SIG-M5 (cell line): ENCODE measurements around the gene PHF2.

ENCODE experiments used
- DNase-seq: peaks from one replicate; lab custom pipeline; 2025; lab: John Stamatoyannopoulos, UW

Gene PHF2

DNA sequence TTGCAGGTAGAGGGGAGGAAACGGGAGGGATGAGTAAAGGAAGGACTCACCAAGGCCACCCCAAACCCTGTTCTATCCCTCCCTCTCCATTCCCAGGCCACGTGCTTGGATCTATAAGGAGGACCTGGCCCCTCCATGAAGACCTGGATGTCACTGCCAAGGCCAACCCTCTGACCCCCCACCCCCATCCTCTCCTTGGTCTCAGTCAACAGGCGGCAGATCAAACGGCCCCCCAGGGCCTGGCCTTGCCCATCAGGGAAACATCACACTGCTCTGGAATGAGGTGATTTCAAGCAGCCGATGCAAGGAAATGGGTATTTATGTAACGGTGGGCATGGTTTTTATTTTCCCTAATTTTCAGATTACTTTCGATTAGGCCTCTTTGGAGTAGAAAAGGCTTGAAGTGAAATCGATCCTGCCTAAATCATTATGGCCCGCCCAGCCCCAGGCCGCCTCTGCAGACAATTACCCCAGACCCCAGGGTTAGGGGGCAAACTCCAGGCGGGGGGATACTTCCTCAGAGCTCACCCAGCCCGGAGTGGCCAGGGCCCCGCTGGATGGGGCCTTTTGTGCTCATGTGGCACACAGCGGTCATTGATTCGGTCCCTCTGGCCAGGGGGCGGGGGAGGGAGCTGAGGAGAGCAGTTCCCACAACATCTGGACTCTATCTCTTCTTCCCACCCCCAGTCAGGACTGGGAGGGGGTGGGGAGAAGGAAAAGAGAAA lies 125.3 kb downstream of the PHF2 start:
- no peak for DNase-seq

DNA sequence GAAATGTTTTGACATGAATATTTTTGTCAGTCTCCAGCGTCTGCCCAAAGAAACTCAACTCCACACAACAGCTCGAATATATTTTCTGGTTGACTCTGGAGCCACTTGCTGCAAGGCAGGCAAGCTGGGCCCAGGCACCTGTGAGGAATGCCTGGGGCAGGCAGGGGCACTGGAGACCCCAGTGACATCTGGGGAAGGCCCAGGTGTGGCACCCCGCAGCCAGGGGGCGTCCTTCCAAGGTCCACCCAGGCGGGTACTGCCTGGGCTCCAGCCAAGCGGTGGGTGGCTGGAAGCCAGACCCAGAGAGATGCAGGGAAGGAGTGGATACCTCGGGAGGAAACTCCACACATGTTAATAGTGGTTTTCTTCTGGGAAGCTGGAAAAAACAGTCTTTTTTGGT lies 125.9 kb downstream of the PHF2 start:
- DNase-seq, result no peak

DNA sequence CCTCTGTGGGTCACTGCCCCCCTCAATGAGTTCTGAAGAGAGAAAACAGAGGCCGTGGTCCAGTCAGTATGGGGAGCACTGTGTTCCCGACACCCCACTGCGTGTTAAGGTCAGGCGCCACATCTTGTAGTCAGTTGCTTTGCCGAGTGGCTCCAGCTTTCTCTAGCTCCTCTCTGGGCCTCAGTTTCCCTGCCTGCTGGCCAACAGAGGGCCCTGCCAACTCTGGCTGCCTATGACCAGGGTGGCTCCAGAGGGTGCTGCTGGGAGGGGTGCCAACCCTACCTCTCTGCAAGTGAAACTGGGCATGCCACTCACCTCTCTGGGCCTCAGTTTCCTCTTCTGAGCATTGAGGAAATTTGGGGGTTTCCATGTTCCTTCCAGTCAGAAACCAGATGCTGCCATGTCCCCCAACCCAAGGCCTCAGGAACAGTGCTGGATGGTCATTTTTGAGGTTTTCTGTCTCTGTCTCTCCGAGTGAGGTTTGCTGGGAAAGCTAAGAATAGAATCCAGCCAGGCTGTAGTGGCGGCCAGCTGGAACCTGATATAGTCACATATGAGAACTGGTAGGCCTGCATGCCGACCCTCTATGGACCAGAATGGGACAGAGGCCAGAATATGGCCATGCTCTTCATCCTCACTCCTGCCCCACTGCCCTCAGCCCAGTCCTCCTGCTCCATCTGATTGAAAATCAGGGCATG lies 132.1 kb downstream of the PHF2 start:
- DNase-seq, result no peak

DNA sequence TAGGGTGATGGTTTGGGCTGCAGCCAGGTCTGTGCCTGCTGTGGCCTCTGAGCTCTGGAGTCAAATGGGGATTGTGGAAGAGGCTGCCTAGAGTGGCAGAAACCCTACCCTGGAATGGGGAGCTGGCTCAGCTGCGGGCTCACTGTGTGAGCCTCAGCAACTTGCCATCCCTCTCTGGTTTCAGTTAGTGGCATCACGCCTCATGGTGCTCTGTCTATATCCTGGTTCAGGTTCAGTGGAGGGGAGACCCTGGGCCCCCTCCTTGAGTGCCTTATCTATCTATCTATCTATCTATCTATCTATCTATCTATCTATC lies 132.6 kb downstream of the PHF2 start:
- no peak for DNase-seq

DNA sequence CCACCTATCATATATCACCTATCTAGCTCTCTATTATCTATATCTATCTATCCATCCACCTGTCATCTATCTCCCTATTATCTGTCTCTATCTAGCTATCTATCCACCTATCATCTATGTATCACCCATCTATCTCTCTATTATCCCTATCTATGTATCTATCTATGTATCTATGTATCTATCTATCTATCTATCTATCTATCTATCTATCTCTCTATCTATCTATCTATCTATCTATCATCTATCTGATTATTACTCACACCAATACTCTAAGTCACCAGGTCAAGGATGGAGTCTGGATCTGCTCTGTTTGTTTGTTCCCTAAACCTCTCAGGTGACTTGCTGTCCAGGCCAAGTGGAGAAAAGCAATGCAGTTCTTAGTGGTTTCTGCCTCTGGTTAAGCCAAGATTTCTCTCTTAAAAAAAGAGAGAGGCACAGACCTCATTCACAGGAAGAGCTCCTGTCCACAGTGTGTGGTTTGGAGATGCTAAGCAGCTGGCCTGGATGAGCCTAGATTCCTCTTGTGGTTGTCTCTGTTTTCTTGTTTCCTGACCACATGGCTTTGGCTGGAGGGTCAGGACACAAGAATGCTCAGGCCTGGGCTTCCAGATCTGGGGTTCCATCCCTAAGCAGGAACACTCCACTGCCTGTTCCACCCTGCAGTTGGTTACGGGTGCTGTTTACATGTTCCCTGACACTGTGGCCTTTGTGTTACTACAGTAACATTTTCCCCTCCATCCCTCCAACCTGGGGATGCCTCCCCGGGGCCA lies 133.4 kb downstream of the PHF2 start:
- DNase-seq, result no peak

DNA sequence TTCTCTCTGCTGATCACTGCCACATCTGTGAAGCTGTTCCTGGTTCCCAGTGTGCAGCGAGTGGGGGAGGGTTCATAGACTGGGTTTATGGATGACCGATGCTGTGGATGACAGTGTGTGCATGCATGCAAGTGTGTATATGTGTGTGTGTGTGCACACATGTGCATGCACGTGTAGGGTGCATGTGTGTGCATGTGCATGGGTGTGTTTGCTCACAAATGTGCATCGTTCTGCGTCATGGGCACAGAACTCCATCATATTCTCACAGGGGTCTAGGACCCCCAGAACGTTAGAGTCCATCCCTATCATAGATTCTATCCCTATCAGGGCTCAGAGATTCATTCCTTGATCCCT lies 134.0 kb downstream of the PHF2 start:
- DNase-seq, result no peak

DNA sequence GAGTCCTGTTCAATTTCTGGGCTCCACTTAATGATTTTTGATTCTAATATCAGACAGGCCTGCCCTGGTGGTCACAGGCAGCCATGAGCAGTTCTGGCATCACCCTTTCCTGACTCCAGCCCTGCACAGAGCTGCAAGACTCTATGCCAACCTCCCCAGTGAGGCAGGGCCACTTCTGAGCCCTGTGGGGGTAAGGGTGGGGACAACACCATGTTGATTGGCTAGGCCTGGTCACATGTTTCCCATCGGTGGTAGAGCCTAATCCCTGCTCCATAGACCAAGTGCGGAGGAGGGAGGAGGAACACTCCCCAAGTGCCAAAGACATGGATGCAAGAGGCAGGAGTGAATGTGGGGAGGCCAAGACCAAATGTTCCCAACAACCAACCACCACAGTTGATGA lies 134.6 kb downstream of the PHF2 start:
- no peak for DNase-seq

DNA sequence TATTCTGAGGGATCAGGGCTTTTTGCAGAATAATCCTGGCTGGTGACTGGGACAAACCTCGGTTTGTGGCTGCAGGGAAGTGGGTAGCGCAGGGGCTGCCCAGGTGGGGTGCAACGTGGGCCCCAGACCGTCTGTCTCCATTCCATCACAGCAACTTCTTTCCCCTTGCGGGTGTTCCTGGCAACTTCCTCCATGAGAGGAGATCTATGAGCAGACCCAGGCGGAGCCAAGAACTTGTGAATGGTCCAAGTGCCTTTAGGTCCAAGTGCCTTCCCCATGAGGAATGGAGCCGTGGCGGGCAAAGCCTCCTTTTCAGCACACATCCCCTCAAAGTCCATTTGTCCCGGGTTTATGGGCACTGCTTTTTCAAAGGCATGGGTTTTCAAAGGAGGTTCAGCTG lies 136.5 kb downstream of the PHF2 start:
- DNase-seq, result no peak

DNA sequence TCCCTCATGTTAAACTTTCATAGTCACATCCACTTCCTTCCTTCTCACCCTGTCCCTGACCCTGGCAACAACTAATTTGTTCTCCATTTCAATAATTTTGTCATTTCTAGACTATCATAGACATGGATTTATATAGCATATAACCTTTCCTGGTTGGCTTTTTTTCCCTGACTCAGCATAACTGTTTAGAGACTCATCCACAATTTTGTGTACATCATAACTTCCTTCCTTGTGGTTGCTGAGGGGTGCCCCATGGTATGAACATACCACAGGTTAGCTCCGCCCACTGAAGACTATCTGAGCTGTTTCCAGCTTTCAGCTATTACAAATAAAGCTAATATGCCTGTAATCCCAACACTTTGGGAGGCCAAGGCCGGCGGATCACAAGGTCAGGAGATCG lies 137.3 kb downstream of the PHF2 start:
- no peak for DNase-seq

DNA sequence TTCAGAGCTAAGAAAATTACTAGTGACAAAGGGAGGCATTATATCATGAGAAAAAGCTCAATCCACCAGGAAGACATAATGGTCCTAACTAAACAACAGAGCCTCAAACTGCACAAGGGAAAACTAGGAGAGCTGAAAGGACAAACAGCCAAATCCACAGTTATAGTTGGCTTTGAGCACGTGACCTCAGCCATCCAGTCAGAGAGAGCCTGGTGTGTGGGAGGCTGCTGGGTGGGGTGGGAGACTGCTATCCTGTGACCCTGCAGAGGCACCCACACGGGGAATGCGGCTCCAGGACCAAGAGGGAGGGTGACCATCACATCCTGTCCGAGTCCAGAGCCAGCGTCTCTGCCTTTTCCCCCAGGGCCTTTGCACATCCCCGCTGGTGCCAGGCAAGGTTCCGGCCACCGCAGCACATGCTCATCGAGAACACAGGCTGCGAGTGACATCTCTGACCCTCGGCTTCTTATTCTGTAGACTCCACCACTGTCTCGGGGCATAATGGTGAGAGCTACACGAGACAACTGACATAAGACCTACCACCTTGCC lies 145.1 kb downstream of the PHF2 start:
- no peak for DNase-seq

DNA sequence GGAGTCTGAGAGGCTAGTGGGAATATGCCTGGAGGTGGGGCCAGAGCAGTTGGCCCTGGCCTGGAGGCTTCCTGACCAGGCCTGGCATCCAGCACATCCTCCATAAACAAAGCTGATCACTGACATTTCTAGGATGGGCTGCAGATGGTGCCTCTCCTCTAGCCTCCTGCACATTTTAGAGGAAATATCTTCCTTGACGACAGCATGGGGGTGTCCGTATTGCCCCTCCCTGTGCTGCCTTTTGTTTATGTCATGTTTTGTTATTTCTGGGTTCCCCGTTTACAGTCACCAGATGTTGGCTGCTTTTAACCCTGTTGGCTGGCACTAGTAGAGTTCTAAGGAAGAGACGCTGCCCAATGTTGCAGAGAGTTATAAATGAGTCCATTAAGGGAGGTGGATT lies 148.5 kb downstream of the PHF2 start:
- no peak for DNase-seq

DNA sequence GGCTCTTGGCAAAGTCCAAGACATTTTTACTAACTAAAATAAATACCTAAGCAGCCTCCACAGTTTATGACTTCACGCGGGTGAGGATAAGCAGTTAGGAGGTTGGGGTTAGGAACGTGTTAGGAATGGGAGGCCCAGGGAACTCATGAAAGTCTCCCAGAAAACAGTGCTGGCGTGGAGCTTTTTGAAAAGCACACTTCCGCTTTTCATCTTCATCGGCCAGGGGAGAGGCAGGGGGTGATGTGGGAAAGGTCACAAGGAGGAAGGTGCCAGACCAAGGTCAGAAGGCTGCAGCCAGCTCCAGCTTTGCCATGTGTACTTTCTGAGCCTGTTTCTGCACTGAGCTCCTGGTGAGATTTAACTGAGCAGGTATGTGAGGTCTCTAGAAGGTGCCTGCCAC lies 149.0 kb downstream of the PHF2 start:
- no peak for DNase-seq

DNA sequence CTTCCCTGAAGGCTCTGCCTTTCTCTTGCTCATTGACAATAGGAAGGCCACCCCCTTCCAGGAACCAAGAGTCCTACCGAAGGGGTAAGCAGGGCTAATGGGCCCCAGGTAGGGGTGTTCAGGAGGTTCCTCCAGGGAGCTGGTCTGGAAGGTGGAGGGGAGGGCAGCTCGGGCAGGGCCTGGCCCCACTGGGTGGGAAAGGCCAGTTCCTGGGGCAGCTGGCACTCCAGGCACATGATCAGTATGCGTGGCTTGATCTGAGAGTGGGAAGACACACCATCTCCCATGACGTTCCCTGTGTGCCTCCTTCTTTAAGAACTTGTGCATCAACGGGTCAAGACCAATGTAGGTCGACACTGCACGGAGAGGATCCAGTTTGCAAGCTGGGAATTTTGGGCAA lies 149.8 kb downstream of the PHF2 start:
- no peak for DNase-seq
